ENCODE data around the gene CCNB1IP1.
A peak's percentile ranks its signal among the peaks of the same experiment; 100 is the strongest.

CCNB1IP1 gene

GRCh38 chr14:20332788-20333493 is at the start of gene CCNB1IP1:
Gene CCNB1IP1, minus strand, starts transcription at chr14:20333279. Its CDS starts 16,756 bp downstream, at chr14:20316523.
- no peak for TF ChIP-seq CTCF (IDR thresholded peaks at IDR 0.05; ENCODE audit: insufficient read depth, low read depth, low read length, missing control alignments)
- peak; percentile 94 for DNase-seq (ENCODE audit: low read depth)
- peak within 1 kb of the TSS; percentile 83 for H3K4me3 ChIP-seq (ENCODE audit: low read length)

GRCh38 chr14:20382526-20382925 is 49.4 kb upstream of the CCNB1IP1 start:
- H3K4me3 ChIP-seq (ENCODE audit: low read length), result no peak overlapping the region
- no peak for TF ChIP-seq CTCF (IDR thresholded peaks at IDR 0.05; ENCODE audit: insufficient read depth, low read depth, low read length, missing control alignments)
- DNase-seq (ENCODE audit: low read depth), result no peak

GRCh38 chr14:20381341-20381740 is 48.3 kb upstream of the CCNB1IP1 start:
- no peak for DNase-seq (ENCODE audit: low read depth)
- TF ChIP-seq CTCF (IDR thresholded peaks at IDR 0.05; ENCODE audit: insufficient read depth, low read depth, low read length, missing control alignments), result no peak
- H3K4me3 ChIP-seq (ENCODE audit: low read length), result no peak overlapping the region

GRCh38 chr14:20380681-20381080 is 47.6 kb upstream of the CCNB1IP1 start:
- H3K4me3 ChIP-seq (ENCODE audit: low read length), result no peak overlapping the region
- no peak for DNase-seq (ENCODE audit: low read depth)
- no peak for TF ChIP-seq CTCF (IDR thresholded peaks at IDR 0.05; ENCODE audit: insufficient read depth, low read depth, low read length, missing control alignments)

GRCh38 chr14:20379743-20380142 is 46.7 kb upstream of the CCNB1IP1 start:
- DNase-seq (ENCODE audit: low read depth), result no peak
- no peak for TF ChIP-seq CTCF (IDR thresholded peaks at IDR 0.05; ENCODE audit: insufficient read depth, low read depth, low read length, missing control alignments)
- H3K4me3 ChIP-seq (ENCODE audit: low read length), result no peak overlapping the region

- H3K4me3 ChIP-seq (ENCODE audit: low read length), result no peak overlapping the region
- TF ChIP-seq CTCF (IDR thresholded peaks at IDR 0.05; ENCODE audit: insufficient read depth, low read depth, low read length, missing control alignments), result no peak
- DNase-seq (ENCODE audit: low read depth), result no peak
Measured at GRCh38 chr14:20377171-20377570, 44.1 kb upstream of the CCNB1IP1 start.

- H3K4me3 ChIP-seq (ENCODE audit: low read length), result no peak overlapping the region
- DNase-seq (ENCODE audit: low read depth), result no peak
- TF ChIP-seq CTCF (IDR thresholded peaks at IDR 0.05; ENCODE audit: insufficient read depth, low read depth, low read length, missing control alignments), result no peak
Measured at GRCh38 chr14:20376071-20376588, 43.1 kb upstream of the CCNB1IP1 start.
